Panc1 (cell line): ENCODE results near the gene XYLT1.

ENCODE experiments used
- CTCF ChIP-seq: fragments of 450-650 bp; IDR thresholded peaks from 2 replicates; pipeline ENCODE4 v1.5.1; 2017; ENCODE audit warnings: mild to moderate bottlenecking
- POLR2AphosphoS5 ChIP-seq: IDR thresholded peaks from 2 replicates; pipeline ENCODE4 v1.6.1; 2012; ENCODE audit warnings: mild to moderate bottlenecking, low read depth, low read length, moderate library complexity

DNA sequence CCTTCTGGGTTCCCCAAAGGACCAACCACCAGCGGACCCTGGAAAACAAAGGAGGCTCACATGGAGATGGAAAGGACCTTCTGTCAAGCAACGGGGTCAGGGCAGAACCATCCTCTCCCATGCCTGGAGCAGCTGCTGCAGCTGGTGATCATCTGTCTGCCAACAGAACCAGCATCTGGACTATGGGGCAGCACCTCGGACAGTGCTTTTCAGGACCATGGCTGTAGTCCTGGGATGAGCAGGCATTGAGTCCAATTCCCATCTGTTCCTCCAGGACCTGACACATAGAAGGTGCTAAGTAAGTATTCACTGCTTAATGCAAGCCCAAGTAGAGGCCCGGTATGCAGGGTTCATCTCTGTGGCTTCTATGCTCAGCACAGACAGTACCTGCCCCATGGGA, 304.7 kb downstream of the XYLT1 start:
- TF ChIP-seq CTCF (no peak), POLR2AphosphoS5 (no peak)
